Measurements from ENCODE around the gene PHKA1. TPM values are rescaled to one million over a fixed set of nuclear protein-coding genes. Genes with fewer than 3 reads are reported as not detected.
"Not testable (repeated sequence)": the region's sequence is repeated elsewhere in the genome, so short reads cannot be mapped to it uniquely, and the experiment has no call there.

The PHKA1 gene
- total RNA-seq, 1 donor, result 0.21 TPM

GRCh38 chrX:72568406-72569092 lies 145.6 kb downstream of the PHKA1 start:
- Histone ChIP-seq H3K27me3 (ENCODE audit: insufficient read depth, low read length) (no peaks in the 10 kb centered on the region), H3K4me3 (ENCODE audit: low read length) (no peak overlapping the region), H3K9me3 (ENCODE audit: low read depth, low read length) (no peaks in the 10 kb centered on the region), H3K4me1 (ENCODE audit: insufficient read depth, low read length) (no peaks in the 10 kb centered on the region)

GRCh38 chrX:72566448-72566847 lies 147.7 kb downstream of the PHKA1 start:
- H3K9me3 ChIP-seq (ENCODE audit: low read depth, low read length), result no peaks in the 10 kb centered on the region
- H3K27me3 ChIP-seq (ENCODE audit: insufficient read depth, low read length), result no peaks in the 10 kb centered on the region

GRCh38 chrX:72559655-72560054 lies 154.5 kb downstream of the PHKA1 start:
- not testable (repeated sequence) for H3K27me3 ChIP-seq (ENCODE audit: insufficient read depth, low read length); H3K4me1 ChIP-seq (ENCODE audit: insufficient read depth, low read length); H3K4me3 ChIP-seq (ENCODE audit: low read length); H3K9me3 ChIP-seq (ENCODE audit: low read depth, low read length)

More at GRCh38 chrX:72566448-72566847, 147.7 kb downstream of the PHKA1 start:
- H3K4me1 ChIP-seq (ENCODE audit: insufficient read depth, low read length), result no peaks in the 10 kb centered on the region
- no peak overlapping the region for H3K4me3 ChIP-seq (ENCODE audit: low read length)

- no peaks in the 10 kb centered on the region for H3K4me1 ChIP-seq (ENCODE audit: insufficient read depth, low read length)
- H3K9me3 ChIP-seq (ENCODE audit: low read depth, low read length), result no peaks in the 10 kb centered on the region
- no peaks in the 10 kb centered on the region for H3K27me3 ChIP-seq (ENCODE audit: insufficient read depth, low read length)
- no peak overlapping the region for H3K4me3 ChIP-seq (ENCODE audit: low read length)
These were observed 159.5 kb downstream of the PHKA1 start for GRCh38 chrX:72554448-72555140.

GRCh38 chrX:72552443-72552842 lies 161.7 kb downstream of the PHKA1 start:
- not testable (repeated sequence) for H3K4me3 ChIP-seq (ENCODE audit: low read length); H3K4me1 ChIP-seq (ENCODE audit: insufficient read depth, low read length); H3K27me3 ChIP-seq (ENCODE audit: insufficient read depth, low read length); H3K9me3 ChIP-seq (ENCODE audit: low read depth, low read length)

- Histone ChIP-seq H3K27me3 (ENCODE audit: insufficient read depth, low read length) (no peaks in the 10 kb centered on the region), H3K9me3 (ENCODE audit: low read depth, low read length) (no peaks in the 10 kb centered on the region), H3K4me1 (ENCODE audit: insufficient read depth, low read length) (no peaks in the 10 kb centered on the region), H3K4me3 (ENCODE audit: low read length) (no peak overlapping the region)
These were observed 168.1 kb downstream of the PHKA1 start for GRCh38 chrX:72545990-72546389.

GRCh38 chrX:72540318-72540717 lies 173.8 kb downstream of the PHKA1 start:
- Histone ChIP-seq H3K4me1 (ENCODE audit: insufficient read depth, low read length) (no peaks in the 10 kb centered on the region), H3K27me3 (ENCODE audit: insufficient read depth, low read length) (no peaks in the 10 kb centered on the region), H3K4me3 (ENCODE audit: low read length) (no peak overlapping the region), H3K9me3 (ENCODE audit: low read depth, low read length) (no peaks in the 10 kb centered on the region)

GRCh38 chrX:72539822-72540221 lies 174.3 kb downstream of the PHKA1 start:
- H3K9me3 ChIP-seq (ENCODE audit: low read depth, low read length), result no peaks in the 10 kb centered on the region
- H3K4me3 ChIP-seq (ENCODE audit: low read length), result no peak overlapping the region
- H3K27me3 ChIP-seq (ENCODE audit: insufficient read depth, low read length), result no peaks in the 10 kb centered on the region
- H3K4me1 ChIP-seq (ENCODE audit: insufficient read depth, low read length), result no peaks in the 10 kb centered on the region

- Histone ChIP-seq H3K4me1 (ENCODE audit: insufficient read depth, low read length) (no peaks in the 10 kb centered on the region), H3K27me3 (ENCODE audit: insufficient read depth, low read length) (no peaks in the 10 kb centered on the region), H3K4me3 (ENCODE audit: low read length) (no peak overlapping the region), H3K9me3 (ENCODE audit: low read depth, low read length) (no peaks in the 10 kb centered on the region)
These were observed 177.6 kb downstream of the PHKA1 start for GRCh38 chrX:72536542-72536941.

- H3K27me3 ChIP-seq (ENCODE audit: insufficient read depth, low read length), result no peaks in the 10 kb centered on the region
- H3K4me1 ChIP-seq (ENCODE audit: insufficient read depth, low read length), result no peaks in the 10 kb centered on the region
- no peaks in the 10 kb centered on the region for H3K9me3 ChIP-seq (ENCODE audit: low read depth, low read length)
- no peak overlapping the region for H3K4me3 ChIP-seq (ENCODE audit: low read length)
These were observed 181.7 kb downstream of the PHKA1 start for GRCh38 chrX:72532366-72532765.

Other genes with a start within 250 kb of the PHKA1 start
- 6.7 TPM for gene HDAC8, start 141.5 kb downstream of the PHKA1 start, total RNA-seq
- gene DMRTC1B, start 62.6 kb upstream of the PHKA1 start, total RNA-seq, result 0.42 TPM
- not detected for gene FAM236B, start 68.4 kb upstream of the PHKA1 start, total RNA-seq
- not detected for gene FAM236D, start 93.9 kb upstream of the PHKA1 start, total RNA-seq
- not detected for gene FAM236C, start 198.3 kb upstream of the PHKA1 start, total RNA-seq
- not detected for gene FAM236A, start 223.9 kb upstream of the PHKA1 start, total RNA-seq
- not detected for gene DMRTC1, start 229.5 kb upstream of the PHKA1 start, total RNA-seq